Liver (tissue), 9 donors: Measurements from ENCODE around the gene TMEM179. TPM values are rescaled to one million over a fixed set of nuclear protein-coding genes. Genes with fewer than 3 reads are reported as not detected.
"Not testable (repeated sequence)": the region's sequence is repeated elsewhere in the genome, so short reads cannot be mapped to it uniquely, and the experiment has no call there.

Source experiments
- DNase-seq: peaks from one replicate; pipeline ENCODE4 v3.0.0-alpha.2; 2017; ENCODE audit warnings: low spot score
- H3K27ac ChIP-seq, 2 donors: one replicate each; pipeline ENCODE4 v1.7.0; 2013; ENCODE audit warnings: inconsistent platforms in 2 of 2, low read length in 2 of 2, control low read depth in 1 of 2, low read depth in 1 of 2, mild to moderate bottlenecking in 1 of 2
- H3K27me3 ChIP-seq, 4 donors: one replicate each; pipeline versions ENCODE4 v1.6.1 to v1.7.0; 2013; ENCODE audit warnings: low read length in 3 of 4, inconsistent platforms in 1 of 4, mild to moderate bottlenecking in 1 of 4, moderate library complexity in 1 of 4; ENCODE audit not compliant: control insufficient read depth in 4 of 4, insufficient read depth in 4 of 4
- H3K36me3 ChIP-seq, 4 donors: one replicate each; pipeline versions ENCODE4 v1.6.1 to v1.7.0; 2013; ENCODE audit warnings: low read length in 3 of 4, mild to moderate bottlenecking in 3 of 4, low read depth in 1 of 4, moderate library complexity in 1 of 4; ENCODE audit not compliant: control insufficient read depth in 4 of 4, insufficient read depth in 3 of 4
- H3K4me1 ChIP-seq, 4 donors: one replicate each; pipeline versions ENCODE4 v1.6.1 to v1.7.0; 2013; ENCODE audit warnings: low read length in 3 of 4, mild to moderate bottlenecking in 3 of 4, moderate library complexity in 1 of 4; ENCODE audit not compliant: control insufficient read depth in 4 of 4, insufficient read depth in 4 of 4
- H3K4me3 ChIP-seq, 3 donors: one replicate each; pipeline versions ENCODE4 v1.6.1 to v1.7.0; 2013; ENCODE audit warnings: low read length in 3 of 3, control low read depth in 1 of 3, low read depth in 1 of 3, mild to moderate bottlenecking in 1 of 3
- H3K9ac ChIP-seq, 2 donors: one replicate each; pipeline ENCODE4 v1.7.0; 2013; ENCODE audit warnings: low read length in 2 of 2, mild to moderate bottlenecking in 2 of 2, moderate library complexity in 2 of 2, control low read depth in 1 of 2, low read depth in 1 of 2
- H3K9me3 ChIP-seq, 4 donors: one replicate each; pipeline versions ENCODE4 v1.6.1 to v1.7.0; 2013; ENCODE audit warnings: low read length in 3 of 4; ENCODE audit not compliant: control insufficient read depth in 4 of 4
- EGR1 ChIP-seq, 2 donors: IDR thresholded peaks; 2 replicates each; pipeline ENCODE4 v1.6.1; 2016 to 2018; ENCODE audit warnings: antibody characterized with exemption in 2 of 2, low read depth in 2 of 2
- FOXA2 ChIP-seq: IDR thresholded peaks from 2 replicates; pipeline ENCODE4 v1.6.1; 2016; ENCODE audit warnings: antibody characterized with exemption
- GABPA ChIP-seq, 2 donors: IDR thresholded peaks in 1 of 2; conservative IDR thresholded peaks in 1 of 2; 2 replicates each; pipeline ENCODE4 v1.6.1; 2016; ENCODE audit warnings: antibody characterized with exemption in 2 of 2, mild to moderate bottlenecking in 1 of 2, moderate library complexity in 1 of 2
- HNF4A ChIP-seq, 2 donors: conservative IDR thresholded peaks; 2 replicates each; pipeline ENCODE4 v1.6.1; 2016; ENCODE audit warnings: antibody characterized with exemption in 2 of 2, mild to moderate bottlenecking in 2 of 2
- NR2F2 ChIP-seq: IDR thresholded peaks from 2 replicates; pipeline ENCODE4 v1.6.1; 2016; ENCODE audit warnings: antibody characterized with exemption
- RXRA ChIP-seq, 2 donors: IDR thresholded peaks; 2 replicates each; pipeline ENCODE4 v1.6.1; 2017 to 2018; ENCODE audit warnings: antibody characterized with exemption in 2 of 2, mild to moderate bottlenecking in 1 of 2
- SP1 ChIP-seq: IDR thresholded peaks from 2 replicates; pipeline ENCODE4 v1.6.1; 2018; ENCODE audit warnings: antibody characterized with exemption, mild to moderate bottlenecking
- YY1 ChIP-seq: IDR thresholded peaks from 2 replicates; pipeline ENCODE4 v1.6.1; 2016; ENCODE audit warnings: antibody characterized with exemption, mild to moderate bottlenecking
- WGBS: extraction: QIAGEN DNeasy Blood & Tissue Kit; methylation state at CpG from one replicate; pipeline ENCODE4 v1.1.7; 2013; 5-methylcytosine and 5-hydroxymethylcytosine counted together
- polyA plus RNA-seq, 2 donors: library from polyadenylated mRNA; stranded (reverse) in 1 of 2; unstranded in 1 of 2; fragments of 200-250 nt in 1 of 2; fragments of >200 nt in 1 of 2; fragmentation: Nextera tagmentation in 1 of 2; extraction: Ambion mirVana in 1 of 2; gene quantifications; one replicate each; pipeline versions ENCODE4 v1.2.1 to v1.2.3, GENCODE V29; 2013 to 2015
- total RNA-seq, 2 donors: library from RNA; depleted of rRNA; stranded (reverse); fragments of >200 nt; gene quantifications; one replicate each; pipeline ENCODE4 v1.2.3, GENCODE V29; 2014
- TF ChIP-seq, protein P1 (sequence below): IDR thresholded peaks from 2 replicates; pipeline ENCODE4 v1.6.1; 2016; ENCODE audit warnings: antibody characterized with exemption, mild to moderate bottlenecking
- TF ChIP-seq, protein P2 (sequence below): IDR thresholded peaks from 2 replicates; pipeline ENCODE4 v1.6.1; 2016; ENCODE audit warnings: antibody characterized with exemption
- TF ChIP-seq, protein P3 (sequence below): IDR thresholded peaks from 2 replicates; pipeline ENCODE4 v1.6.1; 2016; ENCODE audit warnings: antibody characterized with exemption
- TF ChIP-seq, protein P4 (sequence below): IDR thresholded peaks from 2 replicates; pipeline ENCODE4 v1.6.1; 2016; ENCODE audit warnings: antibody characterized with exemption
- donor health status: healthy.
- donor health status: healthy.
- donor health status: healthy.
- donor health status: healthy.
- donor health status: healthy.

TMEM179 gene
- total and polyA plus RNA-seq, 4 donors = 0.12 to 0.37 TPM; not detected in 2

DNA sequence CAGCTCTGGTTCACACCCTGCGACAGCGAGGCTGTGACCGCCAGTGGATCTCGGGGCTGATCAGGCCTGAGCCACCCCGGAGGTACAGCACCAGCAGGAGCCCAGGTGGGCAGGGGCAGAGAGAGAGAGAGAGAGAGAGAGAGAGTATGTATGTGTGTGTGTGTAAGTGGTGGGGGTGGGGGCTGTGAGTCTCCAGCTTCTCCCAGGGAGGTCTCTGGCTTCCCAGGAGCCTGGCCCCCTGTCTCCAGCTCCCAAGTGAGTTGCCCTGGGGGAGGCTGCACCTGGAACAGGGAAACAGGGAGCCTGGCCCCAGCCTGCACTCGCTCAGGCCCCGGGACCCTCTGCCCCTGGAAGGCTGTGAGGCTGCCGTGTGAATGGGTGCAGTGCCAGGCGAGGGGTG, 23.1 kb downstream of the TMEM179 start:
- H3K9ac ChIP-seq = no peak overlapping the region
- peak overlapping the region in 1 of 2 donors; percentile 50 for H3K27ac ChIP-seq
- H3K36me3 ChIP-seq = no peaks in the 10 kb centered on the region
- H3K4me1 ChIP-seq = peaks cover 9 to 62% (median 51%) of the 10 kb centered on the region in 4 donors
- no peaks in the 10 kb centered on the region for H3K9me3 ChIP-seq
- TF ChIP-seq SP1 (no peak), YY1 (no peak), RXRA (IDR thresholded peaks at IDR 0.05) (no peak), EGR1 (IDR thresholded peaks at IDR 0.05; ENCODE audit: low read depth in 2 of 2) (no peak), FOXA2 (no peak), HNF4A (conservative IDR thresholded peaks at IDR 0.05) (no peak), GABPA (IDR thresholded peaks at IDR 0.05 in 1 of 2, conservative IDR thresholded peaks at IDR 0.05 in 1 of 2) (no peak)
- TF ChIP-seq, protein P1, sequence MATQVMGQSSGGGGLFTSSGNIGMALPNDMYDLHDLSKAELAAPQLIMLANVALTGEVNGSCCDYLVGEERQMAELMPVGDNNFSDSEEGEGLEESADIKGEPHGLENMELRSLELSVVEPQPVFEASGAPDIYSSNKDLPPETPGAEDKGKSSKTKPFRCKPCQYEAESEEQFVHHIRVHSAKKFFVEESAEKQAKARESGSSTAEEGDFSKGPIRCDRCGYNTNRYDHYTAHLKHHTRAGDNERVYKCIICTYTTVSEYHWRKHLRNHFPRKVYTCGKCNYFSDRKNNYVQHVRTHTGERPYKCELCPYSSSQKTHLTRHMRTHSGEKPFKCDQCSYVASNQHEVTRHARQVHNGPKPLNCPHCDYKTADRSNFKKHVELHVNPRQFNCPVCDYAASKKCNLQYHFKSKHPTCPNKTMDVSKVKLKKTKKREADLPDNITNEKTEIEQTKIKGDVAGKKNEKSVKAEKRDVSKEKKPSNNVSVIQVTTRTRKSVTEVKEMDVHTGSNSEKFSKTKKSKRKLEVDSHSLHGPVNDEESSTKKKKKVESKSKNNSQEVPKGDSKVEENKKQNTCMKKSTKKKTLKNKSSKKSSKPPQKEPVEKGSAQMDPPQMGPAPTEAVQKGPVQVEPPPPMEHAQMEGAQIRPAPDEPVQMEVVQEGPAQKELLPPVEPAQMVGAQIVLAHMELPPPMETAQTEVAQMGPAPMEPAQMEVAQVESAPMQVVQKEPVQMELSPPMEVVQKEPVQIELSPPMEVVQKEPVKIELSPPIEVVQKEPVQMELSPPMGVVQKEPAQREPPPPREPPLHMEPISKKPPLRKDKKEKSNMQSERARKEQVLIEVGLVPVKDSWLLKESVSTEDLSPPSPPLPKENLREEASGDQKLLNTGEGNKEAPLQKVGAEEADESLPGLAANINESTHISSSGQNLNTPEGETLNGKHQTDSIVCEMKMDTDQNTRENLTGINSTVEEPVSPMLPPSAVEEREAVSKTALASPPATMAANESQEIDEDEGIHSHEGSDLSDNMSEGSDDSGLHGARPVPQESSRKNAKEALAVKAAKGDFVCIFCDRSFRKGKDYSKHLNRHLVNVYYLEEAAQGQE = no peak
- TF ChIP-seq, protein P2, sequence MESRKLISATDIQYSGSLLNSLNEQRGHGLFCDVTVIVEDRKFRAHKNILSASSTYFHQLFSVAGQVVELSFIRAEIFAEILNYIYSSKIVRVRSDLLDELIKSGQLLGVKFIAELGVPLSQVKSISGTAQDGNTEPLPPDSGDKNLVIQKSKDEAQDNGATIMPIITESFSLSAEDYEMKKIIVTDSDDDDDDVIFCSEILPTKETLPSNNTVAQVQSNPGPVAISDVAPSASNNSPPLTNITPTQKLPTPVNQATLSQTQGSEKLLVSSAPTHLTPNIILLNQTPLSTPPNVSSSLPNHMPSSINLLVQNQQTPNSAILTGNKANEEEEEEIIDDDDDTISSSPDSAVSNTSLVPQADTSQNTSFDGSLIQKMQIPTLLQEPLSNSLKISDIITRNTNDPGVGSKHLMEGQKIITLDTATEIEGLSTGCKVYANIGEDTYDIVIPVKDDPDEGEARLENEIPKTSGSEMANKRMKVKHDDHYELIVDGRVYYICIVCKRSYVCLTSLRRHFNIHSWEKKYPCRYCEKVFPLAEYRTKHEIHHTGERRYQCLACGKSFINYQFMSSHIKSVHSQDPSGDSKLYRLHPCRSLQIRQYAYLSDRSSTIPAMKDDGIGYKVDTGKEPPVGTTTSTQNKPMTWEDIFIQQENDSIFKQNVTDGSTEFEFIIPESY = no peak
- TF ChIP-seq, protein P3, sequence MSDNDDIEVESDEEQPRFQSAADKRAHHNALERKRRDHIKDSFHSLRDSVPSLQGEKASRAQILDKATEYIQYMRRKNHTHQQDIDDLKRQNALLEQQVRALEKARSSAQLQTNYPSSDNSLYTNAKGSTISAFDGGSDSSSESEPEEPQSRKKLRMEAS = no peak
- TF ChIP-seq, protein P4, sequence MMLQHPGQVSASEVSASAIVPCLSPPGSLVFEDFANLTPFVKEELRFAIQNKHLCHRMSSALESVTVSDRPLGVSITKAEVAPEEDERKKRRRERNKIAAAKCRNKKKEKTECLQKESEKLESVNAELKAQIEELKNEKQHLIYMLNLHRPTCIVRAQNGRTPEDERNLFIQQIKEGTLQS = no peak
- 82% methylated on average over 9 of the region's 9 CpGs for WGBS
- DNase-seq = no peak
- no peaks in the 10 kb centered on the region for H3K27me3 ChIP-seq
- no peak overlapping the region for H3K4me3 ChIP-seq

DNA sequence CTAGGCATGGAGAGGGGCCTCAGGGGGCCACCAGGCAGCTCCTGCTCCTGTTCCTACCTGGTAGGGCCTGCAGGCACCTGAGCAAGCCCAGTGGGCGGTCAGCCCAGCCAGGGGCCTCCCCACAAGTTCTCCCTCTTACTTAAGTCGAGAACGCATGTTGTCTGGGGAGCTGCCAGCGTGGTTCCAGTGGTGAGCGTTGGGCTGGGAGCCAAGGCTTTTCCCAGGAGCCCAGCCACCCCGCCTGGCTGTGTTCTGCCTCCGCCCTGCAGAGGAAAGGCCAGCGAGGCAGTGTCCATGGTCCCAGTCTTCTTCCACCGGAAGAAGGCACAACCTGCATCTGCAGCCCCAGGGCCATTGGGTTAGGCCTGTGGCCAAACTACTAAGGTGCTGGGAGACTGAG, 23.6 kb downstream of the TMEM179 start:
- no peak for DNase-seq
- H3K27ac ChIP-seq = peak overlapping the region; percentile 20 to 33
- no peak overlapping the region for H3K4me3 ChIP-seq
- H3K4me1 ChIP-seq = peaks cover 9 to 65% (median 53%) of the 10 kb centered on the region in 4 donors
- no peaks in the 10 kb centered on the region for H3K9me3 ChIP-seq
- WGBS = 74% methylated on average over 9 of the region's 9 CpGs
- H3K9ac ChIP-seq = no peak overlapping the region
- no peak for TF ChIP-seq FOXA2
- TF ChIP-seq, protein P3 = no peak
- TF ChIP-seq NR2F2 = no peak
- no peaks in the 10 kb centered on the region for H3K27me3 ChIP-seq
- no peaks in the 10 kb centered on the region for H3K36me3 ChIP-seq

DNA sequence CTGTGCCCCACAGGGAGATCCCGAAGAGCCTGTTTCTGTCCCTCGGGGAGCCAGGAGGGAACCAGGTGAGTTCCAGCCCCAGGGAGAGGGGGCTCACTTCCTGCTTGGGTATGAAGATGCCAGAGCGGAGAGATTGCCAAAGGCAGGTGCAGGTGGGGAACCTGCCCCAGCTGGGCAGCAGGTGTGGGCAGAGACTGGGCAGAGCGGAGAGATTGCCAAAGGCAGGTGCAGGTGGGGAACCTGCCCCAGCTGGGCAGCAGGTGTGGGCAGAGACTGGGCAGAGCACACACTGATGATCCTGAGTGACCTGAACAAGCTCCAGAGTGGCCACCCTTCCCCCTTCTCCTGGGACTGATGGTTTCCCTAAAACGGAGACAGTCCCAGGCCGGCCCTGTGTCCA, 24.6 kb downstream of the TMEM179 start:
- peak overlapping the region; percentile 43 to 57 for H3K27ac ChIP-seq
- not testable (repeated sequence) for DNase-seq, H3K27me3 ChIP-seq, H3K9ac ChIP-seq, H3K36me3 ChIP-seq, H3K4me3 ChIP-seq, H3K9me3 ChIP-seq
- H3K4me1 ChIP-seq = peaks cover 9 to 65% (median 53%) of the 10 kb centered on the region in 4 donors
- 74% methylated on average over 6 of the region's 6 CpGs for WGBS
